NCI-H69 (cell line): ENCODE results near the gene ZNF292.
"Not testable (repeated sequence)": the region's sequence is repeated elsewhere in the genome, so short reads cannot be mapped to it uniquely, and the experiment has no call there.

ENCODE experiments used
- DNase-seq: peaks from one replicate; lab custom pipeline; 2025; lab: John Stamatoyannopoulos, UW

The ZNF292 gene

GRCh38 chr6:87154993-87155841, at the start of gene ZNF292:
ZNF292 (plus strand) TSS chr6:87155565; CDS start chr6:87155592, 27 bp downstream.
- DNase-seq, result peak; percentile 100

- no peak for DNase-seq
These were observed 49.5 kb upstream of the ZNF292 start for GRCh38 chr6:87105823-87106222.

- DNase-seq, result no peak
These were observed 44.7 kb upstream of the ZNF292 start for GRCh38 chr6:87110636-87111035.

GRCh38 chr6:87115402-87116135, 39.8 kb upstream of the ZNF292 start:
- DNase-seq, result no peak

GRCh38 chr6:87116922-87117321, 38.4 kb upstream of the ZNF292 start:
- no peak for DNase-seq

GRCh38 chr6:87118054-87118453, 37.3 kb upstream of the ZNF292 start:
- no peak for DNase-seq

GRCh38 chr6:87122477-87122876, 32.9 kb upstream of the ZNF292 start:
- no peak for DNase-seq

GRCh38 chr6:87124074-87124473, 31.3 kb upstream of the ZNF292 start:
- no peak for DNase-seq

GRCh38 chr6:87126501-87126900, 28.9 kb upstream of the ZNF292 start:
- no peak for DNase-seq

GRCh38 chr6:87127737-87128136, 27.6 kb upstream of the ZNF292 start:
- DNase-seq, result no peak

GRCh38 chr6:87136963-87137362, 18.4 kb upstream of the ZNF292 start:
- DNase-seq, result no peak

GRCh38 chr6:87139236-87139635, 16.1 kb upstream of the ZNF292 start:
- DNase-seq, result peak; percentile 73

- not testable (repeated sequence) for DNase-seq
These were observed 15.4 kb upstream of the ZNF292 start for GRCh38 chr6:87139927-87140326.

GRCh38 chr6:87146363-87146762, 9.0 kb upstream of the ZNF292 start:
- no peak for DNase-seq

- DNase-seq, result no peak
These were observed 5.0 kb upstream of the ZNF292 start for GRCh38 chr6:87150406-87150805.

GRCh38 chr6:87151471-87151780, 3.9 kb upstream of the ZNF292 start:
- DNase-seq, result no peak

- peak; percentile 91 for DNase-seq
These were observed 3.4 kb upstream of the ZNF292 start for GRCh38 chr6:87151781-87152525.

GRCh38 chr6:87152526-87152955, 2.8 kb upstream of the ZNF292 start:
- peak; percentile 86 for DNase-seq

GRCh38 chr6:87154641-87154992, 748 bp upstream of the ZNF292 start:
- peak; percentile 93 for DNase-seq

GRCh38 chr6:87155842-87156815, 764 bp downstream of the ZNF292 start:
- DNase-seq, result peak; percentile 80

- DNase-seq, result not testable (repeated sequence)
These were observed 2.2 kb downstream of the ZNF292 start for GRCh38 chr6:87157596-87157995.
